Gastroesophageal sphincter (tissue), 3 donors: Measurements from ENCODE around the gene YWHAH.

Source experiments
- CTCF ChIP-seq, 4 experiments: fragments of 200-600 bp in 2 of 4; fragments of 450-650 bp in 2 of 4; sonication (generic) in 1 of 4; IDR thresholded peaks; one replicate each; pipeline ENCODE4 v1.5.1; 2017 to 2019; ENCODE audit warnings: antibody characterized with exemption in 4 of 4, mild to moderate bottlenecking in 2 of 4, moderate library complexity in 2 of 4
- EP300 ChIP-seq: sonication (generic); formaldehyde crosslinking; IDR thresholded peaks from one replicate; pipeline ENCODE4 v1.6.1; 2017; ENCODE audit warnings: antibody characterized with exemption, mild to moderate bottlenecking
- POLR2AphosphoS5 ChIP-seq: sonication (generic); formaldehyde crosslinking; IDR thresholded peaks from one replicate; pipeline ENCODE4 v1.6.1; 2017; ENCODE audit warnings: antibody characterized with exemption

- TF ChIP-seq CTCF (IDR thresholded peaks at IDR 0.05) = no peak
- no peak for TF ChIP-seq POLR2AphosphoS5
- no peak for TF ChIP-seq EP300
Measured at GRCh38 chr22:31933816-31934482, 10.4 kb upstream of the YWHAH start.
